WERI-Rb-1 (cell line): ENCODE data around the gene PYGL.

Experiments used
- DNase-seq: peaks from one replicate; pipeline ENCODE4 v3.0.0-alpha.2; 2020
- H3K27ac ChIP-seq: fragments of 250-450 bp; sonication (Bioruptor Pico); 2 replicates; pipeline ENCODE4 v1.5.1; 2020; ENCODE audit warnings: mild to moderate bottlenecking, moderate library complexity
- H3K27me3 ChIP-seq: fragments of 250-450 bp; sonication (Bioruptor Pico); 2 replicates; pipeline ENCODE4 v1.5.1; 2021; ENCODE audit warnings: mild to moderate bottlenecking, low read depth, moderate library complexity; ENCODE audit not compliant: insufficient read depth, severe bottlenecking
- H3K36me3 ChIP-seq: fragments of 250-450 bp; sonication (Bioruptor Pico); 2 replicates; pipeline ENCODE4 v1.5.1; 2020; ENCODE audit warnings: mild to moderate bottlenecking, moderate library complexity
- H3K4me3 ChIP-seq: 2 replicates; pipeline ENCODE4 v1.5.1; 2011; ENCODE audit warnings: low read depth, mild to moderate bottlenecking, control low read depth, low read length
- H3K9me3 ChIP-seq: fragments of 250-450 bp; sonication (Bioruptor Pico); 2 replicates; pipeline ENCODE4 v1.5.1; 2021; ENCODE audit warnings: mild to moderate bottlenecking, moderate library complexity; ENCODE audit not compliant: severe bottlenecking
- TF ChIP-seq, protein P1 (sequence below): IDR thresholded peaks from 2 replicates; pipeline ENCODE4 v1.5.1; 2011; ENCODE audit warnings: low read depth, mild to moderate bottlenecking, control low read depth, inconsistent platforms, low read length

Gene PYGL

GRCh38 chr14:50970886-50971781 lies 26.9 kb upstream of the PYGL start:
- TF ChIP-seq, protein P1, sequence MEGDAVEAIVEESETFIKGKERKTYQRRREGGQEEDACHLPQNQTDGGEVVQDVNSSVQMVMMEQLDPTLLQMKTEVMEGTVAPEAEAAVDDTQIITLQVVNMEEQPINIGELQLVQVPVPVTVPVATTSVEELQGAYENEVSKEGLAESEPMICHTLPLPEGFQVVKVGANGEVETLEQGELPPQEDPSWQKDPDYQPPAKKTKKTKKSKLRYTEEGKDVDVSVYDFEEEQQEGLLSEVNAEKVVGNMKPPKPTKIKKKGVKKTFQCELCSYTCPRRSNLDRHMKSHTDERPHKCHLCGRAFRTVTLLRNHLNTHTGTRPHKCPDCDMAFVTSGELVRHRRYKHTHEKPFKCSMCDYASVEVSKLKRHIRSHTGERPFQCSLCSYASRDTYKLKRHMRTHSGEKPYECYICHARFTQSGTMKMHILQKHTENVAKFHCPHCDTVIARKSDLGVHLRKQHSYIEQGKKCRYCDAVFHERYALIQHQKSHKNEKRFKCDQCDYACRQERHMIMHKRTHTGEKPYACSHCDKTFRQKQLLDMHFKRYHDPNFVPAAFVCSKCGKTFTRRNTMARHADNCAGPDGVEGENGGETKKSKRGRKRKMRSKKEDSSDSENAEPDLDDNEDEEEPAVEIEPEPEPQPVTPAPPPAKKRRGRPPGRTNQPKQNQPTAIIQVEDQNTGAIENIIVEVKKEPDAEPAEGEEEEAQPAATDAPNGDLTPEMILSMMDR: no peak
- Histone ChIP-seq H3K27me3 (no peaks in the 10 kb centered on the region), H3K9me3 (no peaks in the 10 kb centered on the region), H3K27ac (no peak overlapping the region), H3K4me3 (no peak overlapping the region), H3K36me3 (no peaks in the 10 kb centered on the region)
- no peak for DNase-seq

- no peak overlapping the region for H3K4me3 ChIP-seq
- no peaks in the 10 kb centered on the region for H3K27me3 ChIP-seq
- no peak for DNase-seq
- TF ChIP-seq, protein P1: no peak
- H3K9me3 ChIP-seq: no peaks in the 10 kb centered on the region
- no peaks in the 10 kb centered on the region for H3K36me3 ChIP-seq
- H3K27ac ChIP-seq: no peak overlapping the region
Observed at GRCh38 chr14:50967790-50968189, 23.5 kb upstream of the PYGL start.

GRCh38 chr14:50967103-50967502 lies 22.8 kb upstream of the PYGL start:
- no peak overlapping the region for H3K27ac ChIP-seq
- no peaks in the 10 kb centered on the region for H3K27me3 ChIP-seq
- no peaks in the 10 kb centered on the region for H3K9me3 ChIP-seq
- DNase-seq: no peak
- no peak overlapping the region for H3K4me3 ChIP-seq
- TF ChIP-seq, protein P1: no peak
- no peaks in the 10 kb centered on the region for H3K36me3 ChIP-seq

- DNase-seq: no peak
- TF ChIP-seq, protein P1: no peak
- Histone ChIP-seq H3K9me3 (no peaks in the 10 kb centered on the region), H3K4me3 (no peak overlapping the region), H3K36me3 (no peaks in the 10 kb centered on the region), H3K27ac (no peak overlapping the region), H3K27me3 (no peaks in the 10 kb centered on the region)
Observed at GRCh38 chr14:50964683-50965390, 20.6 kb upstream of the PYGL start.

- Histone ChIP-seq H3K4me3 (no peak overlapping the region), H3K27ac (no peak overlapping the region), H3K27me3 (no peaks in the 10 kb centered on the region), H3K9me3 (no peaks in the 10 kb centered on the region), H3K36me3 (no peaks in the 10 kb centered on the region)
- TF ChIP-seq, protein P1: no peak
- no peak for DNase-seq
Observed at GRCh38 chr14:50963919-50964318, 19.6 kb upstream of the PYGL start.
